HCT116 (cell line): ENCODE data around the gene GIGYF1. TPM values are rescaled to one million over a fixed set of nuclear protein-coding genes. Genes with fewer than 3 reads are reported as not detected.

Experiments
- ATAC-seq: fragments of 200-7000 bp; cut with Tn5 transposase; 2 replicates; pipeline ENCODE4 v1.9.1; 2020; ENCODE audit warnings: mild to moderate bottlenecking, moderate library complexity
- BruUV-seq: library from RNA; stranded (reverse); fragments of 400-500 nt; replicated peaks from 2 replicates; lab custom pipeline; 2021; lab: Mats Ljungman, UMichigan
- CTCF ChIA-PET: fragments of 300-600 bp; sonication (Branson Sonifier 250); formaldehyde crosslinking; loops from one replicate; lab custom pipeline; 2021; ENCODE audit warnings: antibody characterized with exemption; lab: Charles Lee
- POLR2A ChIA-PET: fragments of 300-600, 350-600 bp; sonication (Branson Sonifier 250); formaldehyde crosslinking; loops from one replicate; lab custom pipeline; 2021; ENCODE audit warnings: antibody characterized with exemption; lab: Charles Lee
- RAD21 ChIA-PET, 2 experiments: fragments of 300-600 bp; sonication (Branson Sonifier 250); formaldehyde crosslinking; loops; one replicate each; lab custom pipeline; 2023; ENCODE audit warnings: low total read pairs in 2 of 2; ENCODE audit not compliant: uncharacterized antibody in 2 of 2, unreplicated experiment in 2 of 2, low non-redundant PET in 1 of 2; lab: Charles Lee
- DNase-seq: peaks from one replicate; pipeline ENCODE4 v3.0.0-alpha.2; 2010; ENCODE audit warnings: low read depth, low spot score
- H2AFZ ChIP-seq: fragments of 200-600 bp; shearing (Covaris generic), sonication (generic); 2 replicates; pipeline ENCODE4 v1.6.1; 2017; ENCODE audit warnings: low read depth, mixed run types, mixed read lengths, antibody characterized with exemption, low read length; ENCODE audit not compliant: poor library complexity, severe bottlenecking
- H3K27ac ChIP-seq: 2 replicates; pipeline ENCODE4 v1.5.1; 2012; ENCODE audit warnings: low read depth, low read length
- H3K27me3 ChIP-seq: fragments of 200-600 bp; sonication (generic); 2 replicates; pipeline ENCODE4 v1.6.1; 2016; ENCODE audit warnings: mixed run types, low read length, mixed read lengths; ENCODE audit not compliant: insufficient read depth
- H3K36me3 ChIP-seq, 2 experiments: fragments of 200-500 bp in 1 of 2; fragments of 200-600 bp in 1 of 2; sonication (Bioruptor generic) in 1 of 2; sonication (generic) in 1 of 2; 2 replicates each; pipeline versions ENCODE4 v1.5.1 to v1.6.1; 2014 to 2016; ENCODE audit warnings: low read length in 2 of 2, inconsistent platforms in 1 of 2, mixed read lengths in 1 of 2, mixed run types in 1 of 2; ENCODE audit not compliant: insufficient read depth in 2 of 2, control insufficient read depth in 1 of 2
- H3K4me1 ChIP-seq, 2 experiments: fragments of 200-600 bp in 1 of 2; sonication (generic) in 1 of 2; 2 replicates each; pipeline versions ENCODE4 v1.5.1 to v1.6.1; 2012 to 2017; ENCODE audit warnings: low read length in 2 of 2, inconsistent platforms in 1 of 2, mild to moderate bottlenecking in 1 of 2, mixed read lengths in 1 of 2, mixed run types in 1 of 2, moderate library complexity in 1 of 2; ENCODE audit not compliant: insufficient read depth in 2 of 2, control insufficient read depth in 1 of 2
- H3K4me2 ChIP-seq: fragments of 200-600 bp; sonication (generic); 2 replicates; pipeline ENCODE4 v1.6.1; 2017; ENCODE audit warnings: mixed run types, low read length, mixed read lengths
- H3K4me3 ChIP-seq, 2 experiments: fragments of 200-600 bp in 1 of 2; sonication (generic) in 1 of 2; replicated peaks in 1 of 2; 2 replicates each; pipeline ENCODE4 v1.5.1; 2011 to 2016; ENCODE audit warnings: low read length in 2 of 2, control low read depth in 1 of 2, low read depth in 1 of 2, mild to moderate bottlenecking in 1 of 2, mixed read lengths in 1 of 2, mixed run types in 1 of 2
- H3K79me2 ChIP-seq: fragments of 200-600 bp; sonication (generic); 2 replicates; pipeline ENCODE4 v1.6.1; 2017; ENCODE audit warnings: mild to moderate bottlenecking, mixed run types, low read length, moderate library complexity, mixed read lengths; ENCODE audit not compliant: insufficient read depth
- H3K9ac ChIP-seq: fragments of 200-600 bp; sonication (generic); 2 replicates; pipeline ENCODE4 v1.6.1; 2016; ENCODE audit warnings: low read length, mixed read lengths
- H3K9me2 ChIP-seq: fragments of 200-600 bp; sonication (generic), shearing (Covaris generic); 2 replicates; pipeline ENCODE4 v1.6.1; 2017; ENCODE audit warnings: mixed run types, mild to moderate bottlenecking, moderate library complexity; ENCODE audit not compliant: insufficient read depth
- H3K9me3 ChIP-seq, 2 experiments: fragments of 200-500 bp in 1 of 2; fragments of 200-600 bp in 1 of 2; sonication (Bioruptor generic) in 1 of 2; sonication (generic) in 1 of 2; 2 replicates each; pipeline ENCODE4 v1.6.1; 2014 to 2017; ENCODE audit warnings: low read length in 2 of 2, mixed read lengths in 2 of 2, inconsistent platforms in 1 of 2, low read depth in 1 of 2, mild to moderate bottlenecking in 1 of 2, mixed run types in 1 of 2, moderate library complexity in 1 of 2; ENCODE audit not compliant: control insufficient read depth in 1 of 2, insufficient read depth in 1 of 2
- H4K20me1 ChIP-seq: fragments of 200-600 bp; sonication (generic), shearing (Covaris generic); 2 replicates; pipeline ENCODE4 v1.6.1; 2017; ENCODE audit warnings: mixed run types, mild to moderate bottlenecking, moderate library complexity; ENCODE audit not compliant: insufficient read depth
- CBX3 ChIP-seq: IDR thresholded peaks from 2 replicates; pipeline ENCODE4 v1.6.1; 2012; ENCODE audit warnings: low read depth
- CEBPB ChIP-seq: IDR thresholded peaks from 2 replicates; pipeline ENCODE4 v1.6.1; 2012; ENCODE audit warnings: low read depth
- CTCF ChIP-seq, 3 experiments: fragments of 200-600 bp in 1 of 3; sonication (generic) in 1 of 3; IDR thresholded peaks in 2 of 3; conservative IDR thresholded peaks in 1 of 3; 2 replicates each; pipeline ENCODE4 v1.5.1; 2012 to 2017; ENCODE audit warnings: low read depth in 2 of 3, low read length in 2 of 3, antibody characterized with exemption in 1 of 3, borderline replicate concordance in 1 of 3, control low read depth in 1 of 3, mild to moderate bottlenecking in 1 of 3, mixed read lengths in 1 of 3, mixed run types in 1 of 3, moderate library complexity in 1 of 3; ENCODE audit not compliant: insufficient read depth in 1 of 3
- EGR1 ChIP-seq: IDR thresholded peaks from 2 replicates; pipeline ENCODE4 v1.6.1; 2012; ENCODE audit warnings: low read depth
- ELF1 ChIP-seq: IDR thresholded peaks from 2 replicates; pipeline ENCODE4 v1.6.1; 2012; ENCODE audit warnings: low read depth, borderline replicate concordance
- EZH2 ChIP-seq: fragments of 200-600 bp; sonication (generic); IDR thresholded peaks from 2 replicates; pipeline ENCODE4 v1.6.1; 2017; ENCODE audit warnings: antibody characterized with exemption, mixed run types
- EZH2phosphoT487 ChIP-seq: fragments of 200-600 bp; IDR thresholded peaks from 2 replicates; pipeline ENCODE4 v1.6.1; 2018; ENCODE audit warnings: antibody characterized with exemption, borderline replicate concordance
- FOSL1 ChIP-seq: IDR thresholded peaks from 2 replicates; pipeline ENCODE4 v1.6.1; 2012; ENCODE audit warnings: low read depth
- JUND ChIP-seq: IDR thresholded peaks from 2 replicates; pipeline ENCODE4 v1.6.1; 2012
- POLR2AphosphoS5 ChIP-seq: IDR thresholded peaks from 2 replicates; pipeline ENCODE4 v1.6.1; 2011; ENCODE audit warnings: mild to moderate bottlenecking, low read depth, low read length, moderate library complexity
- RAD21 ChIP-seq: IDR thresholded peaks from 2 replicates; pipeline ENCODE4 v1.6.1; 2012; ENCODE audit warnings: low read depth, mild to moderate bottlenecking
- REST ChIP-seq: IDR thresholded peaks from 2 replicates; pipeline ENCODE4 v1.6.1; 2012; ENCODE audit warnings: low read depth
- SIN3A ChIP-seq: IDR thresholded peaks from 2 replicates; pipeline ENCODE4 v1.6.1; 2012; ENCODE audit warnings: low read depth
- SP1 ChIP-seq: IDR thresholded peaks from 2 replicates; pipeline ENCODE4 v1.6.1; 2012; ENCODE audit warnings: low read depth
- TCF7L2 ChIP-seq: IDR thresholded peaks from 2 replicates; pipeline ENCODE4 v1.7.0; 2011; ENCODE audit warnings: borderline replicate concordance, inconsistent platforms; ENCODE audit not compliant: insufficient read depth, insufficient read length; ENCODE audit errors: extremely low read depth
- ZBTB33 ChIP-seq: IDR thresholded peaks from 2 replicates; pipeline ENCODE4 v1.6.1; 2011; ENCODE audit warnings: mild to moderate bottlenecking, low read length, moderate library complexity; ENCODE audit not compliant: insufficient replicate concordance; ENCODE audit errors: extremely low read depth
- ZFX ChIP-seq: fragments of 450-650 bp; IDR thresholded peaks from 2 replicates; pipeline ENCODE4 v1.6.1; 2017
- ZNF274 ChIP-seq: fragments of 200-500 bp; sonication (Bioruptor generic); IDR thresholded peaks from 2 replicates; pipeline ENCODE4 v1.6.1; 2014; ENCODE audit warnings: mild to moderate bottlenecking, low read depth, low read length, inconsistent platforms
- intact Hi-C: fragments of 100-400 bp; cut with micrococcal nuclease; formaldehyde crosslinking; loops from 2 replicates; pipeline ENCODE4 v1.10.0; 2022
- total RNA-seq: library from RNA; stranded (reverse); gene quantifications from one replicate; pipeline ENCODE4 v1.2.1, GENCODE V29; 2021; ENCODE audit not compliant: unreplicated experiment

Gene GIGYF1
- total RNA-seq, 1 experiment from 2014 or later, result 59.7 TPM

GRCh38 chr7:100679129-100679926 lies 14.7 kb downstream of the GIGYF1 start:
- no peak overlapping the region for H2AFZ ChIP-seq
- ChIA-PET CTCF (no interaction called here), POLR2A (no interaction called here), RAD21 (no interaction called here)
- no peaks in the 10 kb centered on the region for H3K27me3 ChIP-seq
- peaks cover 20 to 21% of the 10 kb centered on the region in 2 experiments; a peak in 3 of 4 replicates for H3K36me3 ChIP-seq
- H3K9ac ChIP-seq, result no peak overlapping the region
- peaks cover 24% of the 10 kb centered on the region for H3K79me2 ChIP-seq
- peaks cover 0 to 5% of the 10 kb centered on the region in 2 experiments; a peak in 1 of 4 replicates for H3K4me1 ChIP-seq
- H4K20me1 ChIP-seq, result no peaks in the 10 kb centered on the region
- intact Hi-C loops, result no loop called here
- TF ChIP-seq FOSL1 (no peak), TCF7L2 (no peak), ELF1 (no peak), CEBPB (no peak), POLR2AphosphoS5 (no peak; the same call in 1 of the 2 replicates), ZBTB33 (no peak), REST (no peak), SP1 (no peak), CTCF (IDR thresholded peaks at IDR 0.05 in 2 of 3, conservative IDR thresholded peaks at IDR 0.05 in 1 of 3; ENCODE audit: borderline replicate concordance in 1 of 3, insufficient read depth in 1 of 3, low read depth in 2 of 3, low read length in 2 of 3) (no peak), EZH2phosphoT487 (no peak), SIN3A (no peak), EGR1 (no peak), CBX3 (no peak), EZH2 (no peak), RAD21 (no peak), ZFX (no peak), ZNF274 (no peak), JUND (no peak)
- H3K9me3 ChIP-seq, result no peaks in the 10 kb centered on the region
- ATAC-seq, result no peak
- H3K4me2 ChIP-seq, result no peak overlapping the region
- H3K9me2 ChIP-seq, result no peaks in the 10 kb centered on the region
- H3K27ac ChIP-seq, result no peak overlapping the region; the same call in 1 of the 2 replicates
- BruUV-seq, result no TSS peak
- H3K4me3 ChIP-seq, result no peak overlapping the region
- DNase-seq, result no peak
